ENCODE results near the gene AGT.

The AGT gene

DNA sequence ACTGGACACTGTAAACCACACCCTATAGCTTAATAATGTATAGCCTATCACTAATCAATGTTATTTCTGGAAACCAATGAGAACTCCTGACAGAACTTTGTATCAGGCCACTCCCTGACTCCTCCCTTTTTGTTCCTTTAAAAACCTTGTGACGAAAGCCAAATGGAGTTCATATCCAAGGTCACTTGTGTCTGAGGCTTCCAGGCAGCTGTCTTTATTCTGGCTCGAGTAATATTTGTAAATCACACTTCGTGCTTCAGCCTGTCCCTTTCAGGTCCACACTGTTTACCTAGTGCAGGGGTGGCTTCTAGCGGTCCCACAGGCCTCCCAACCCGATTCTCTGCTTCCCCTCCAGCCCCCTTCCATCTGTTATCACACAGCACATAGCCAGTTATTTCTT lies 17.1 kb upstream of the AGT start:
- TF ChIP-seq, protein P1, sequence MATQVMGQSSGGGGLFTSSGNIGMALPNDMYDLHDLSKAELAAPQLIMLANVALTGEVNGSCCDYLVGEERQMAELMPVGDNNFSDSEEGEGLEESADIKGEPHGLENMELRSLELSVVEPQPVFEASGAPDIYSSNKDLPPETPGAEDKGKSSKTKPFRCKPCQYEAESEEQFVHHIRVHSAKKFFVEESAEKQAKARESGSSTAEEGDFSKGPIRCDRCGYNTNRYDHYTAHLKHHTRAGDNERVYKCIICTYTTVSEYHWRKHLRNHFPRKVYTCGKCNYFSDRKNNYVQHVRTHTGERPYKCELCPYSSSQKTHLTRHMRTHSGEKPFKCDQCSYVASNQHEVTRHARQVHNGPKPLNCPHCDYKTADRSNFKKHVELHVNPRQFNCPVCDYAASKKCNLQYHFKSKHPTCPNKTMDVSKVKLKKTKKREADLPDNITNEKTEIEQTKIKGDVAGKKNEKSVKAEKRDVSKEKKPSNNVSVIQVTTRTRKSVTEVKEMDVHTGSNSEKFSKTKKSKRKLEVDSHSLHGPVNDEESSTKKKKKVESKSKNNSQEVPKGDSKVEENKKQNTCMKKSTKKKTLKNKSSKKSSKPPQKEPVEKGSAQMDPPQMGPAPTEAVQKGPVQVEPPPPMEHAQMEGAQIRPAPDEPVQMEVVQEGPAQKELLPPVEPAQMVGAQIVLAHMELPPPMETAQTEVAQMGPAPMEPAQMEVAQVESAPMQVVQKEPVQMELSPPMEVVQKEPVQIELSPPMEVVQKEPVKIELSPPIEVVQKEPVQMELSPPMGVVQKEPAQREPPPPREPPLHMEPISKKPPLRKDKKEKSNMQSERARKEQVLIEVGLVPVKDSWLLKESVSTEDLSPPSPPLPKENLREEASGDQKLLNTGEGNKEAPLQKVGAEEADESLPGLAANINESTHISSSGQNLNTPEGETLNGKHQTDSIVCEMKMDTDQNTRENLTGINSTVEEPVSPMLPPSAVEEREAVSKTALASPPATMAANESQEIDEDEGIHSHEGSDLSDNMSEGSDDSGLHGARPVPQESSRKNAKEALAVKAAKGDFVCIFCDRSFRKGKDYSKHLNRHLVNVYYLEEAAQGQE (IDR thresholded peaks at IDR 0.05; ENCODE audit: insufficient read depth in 1 of 2, low read depth in 2 of 2, low read length in 2 of 2) = no peak
- TF ChIP-seq POLR2AphosphoS5 (IDR thresholded peaks at IDR 0.05; ENCODE audit: low read depth, low read length) = no peak
- no peak for TF ChIP-seq FOXP2 (optimal IDR thresholded peaks at IDR 0.05; ENCODE audit: borderline replicate concordance, extremely low read depth, extremely low read length, insufficient read depth)
- TF ChIP-seq TAF1 (IDR thresholded peaks at IDR 0.05; ENCODE audit: borderline replicate concordance, insufficient read depth, low read length) = no peak
- no peak for TF ChIP-seq SIN3A (IDR thresholded peaks at IDR 0.05; ENCODE audit: borderline replicate concordance, insufficient read depth, low read length)

DNA sequence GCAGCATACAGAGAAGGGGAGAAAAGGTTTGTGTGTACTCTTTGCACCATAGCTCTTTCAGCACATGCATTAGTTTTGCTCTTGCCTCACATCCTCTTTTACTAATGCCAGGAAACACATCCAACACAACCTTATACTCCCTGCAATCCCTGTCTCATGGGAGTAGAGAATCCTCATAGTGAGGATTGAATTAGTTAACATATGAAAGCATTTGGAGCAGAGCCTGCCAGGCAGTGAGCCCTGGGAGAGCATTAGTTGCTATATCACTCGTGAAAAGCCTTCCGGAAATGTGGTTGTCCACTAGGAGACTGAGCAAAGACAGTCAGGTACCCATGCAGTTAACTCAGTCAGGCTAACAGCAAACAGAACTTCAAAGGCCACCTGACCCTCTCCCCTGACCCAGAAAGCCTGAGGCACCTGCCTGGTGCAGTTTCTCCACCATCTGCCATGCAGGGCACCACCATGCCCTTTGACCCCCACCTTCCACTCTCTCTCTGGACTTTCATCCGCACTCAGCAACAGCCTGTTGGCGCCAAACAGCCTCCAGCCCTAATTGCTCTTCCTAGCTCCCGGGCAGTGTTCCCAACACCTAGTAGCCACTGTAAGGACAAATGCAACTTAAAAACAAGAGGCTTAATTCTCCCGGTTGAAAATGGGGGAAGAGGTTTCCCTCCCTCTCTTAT lies 14.9 kb upstream of the AGT start:
- TF ChIP-seq, protein P1 (IDR thresholded peaks at IDR 0.05; ENCODE audit: insufficient read depth in 1 of 2, low read depth in 2 of 2, low read length in 2 of 2) = no peak
- TF ChIP-seq FOXP2 (optimal IDR thresholded peaks at IDR 0.05; ENCODE audit: borderline replicate concordance, extremely low read depth, extremely low read length, insufficient read depth) = no peak
- no peak for TF ChIP-seq TAF1 (IDR thresholded peaks at IDR 0.05; ENCODE audit: borderline replicate concordance, insufficient read depth, low read length)
- no peak for TF ChIP-seq POLR2AphosphoS5 (IDR thresholded peaks at IDR 0.05; ENCODE audit: low read depth, low read length)
- TF ChIP-seq SIN3A (IDR thresholded peaks at IDR 0.05; ENCODE audit: borderline replicate concordance, insufficient read depth, low read length) = no peak

DNA sequence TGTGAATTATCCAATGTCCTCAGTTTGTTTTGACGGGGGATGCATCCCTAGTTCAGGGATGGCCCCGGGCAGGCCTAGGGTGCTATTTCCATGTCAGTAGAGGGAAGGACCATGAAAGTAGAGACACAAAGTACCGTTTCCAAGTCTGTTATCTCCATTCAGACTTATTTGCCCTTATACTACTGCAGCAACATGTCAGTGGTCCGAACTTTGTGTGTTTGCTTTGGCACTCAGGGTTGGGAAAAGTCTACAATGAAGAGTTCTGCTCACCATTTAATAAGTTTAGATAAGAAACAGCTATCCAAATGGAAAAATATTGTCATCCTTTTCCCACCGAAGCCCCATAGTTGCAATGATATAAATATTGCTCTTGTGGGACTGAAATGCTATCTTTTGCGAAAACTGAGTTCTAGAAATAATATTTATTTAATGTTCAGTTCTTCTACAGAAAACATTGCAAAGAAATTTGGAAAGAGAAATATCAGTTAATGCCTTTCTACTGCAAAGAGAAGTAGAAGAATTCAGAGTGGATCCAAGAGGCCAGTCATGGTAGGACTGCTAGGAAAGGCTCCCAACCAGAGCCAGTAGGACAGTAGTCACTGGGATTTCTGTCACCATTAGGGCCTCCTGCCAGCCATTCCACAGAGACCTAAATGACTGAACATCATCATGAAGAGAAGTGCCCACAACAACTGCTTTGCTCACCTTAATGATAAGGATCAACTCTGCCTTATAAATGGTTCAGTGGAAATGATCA lies 11.5 kb upstream of the AGT start:
- TF ChIP-seq POLR2AphosphoS5 (IDR thresholded peaks at IDR 0.05; ENCODE audit: low read depth, low read length) = no peak
- TF ChIP-seq FOXP2 (optimal IDR thresholded peaks at IDR 0.05; ENCODE audit: borderline replicate concordance, extremely low read depth, extremely low read length, insufficient read depth) = no peak
- TF ChIP-seq, protein P1 (IDR thresholded peaks at IDR 0.05; ENCODE audit: insufficient read depth in 1 of 2, low read depth in 2 of 2, low read length in 2 of 2) = no peak
- TF ChIP-seq TAF1 (IDR thresholded peaks at IDR 0.05; ENCODE audit: borderline replicate concordance, insufficient read depth, low read length) = no peak
- no peak for TF ChIP-seq SIN3A (IDR thresholded peaks at IDR 0.05; ENCODE audit: borderline replicate concordance, insufficient read depth, low read length)

DNA sequence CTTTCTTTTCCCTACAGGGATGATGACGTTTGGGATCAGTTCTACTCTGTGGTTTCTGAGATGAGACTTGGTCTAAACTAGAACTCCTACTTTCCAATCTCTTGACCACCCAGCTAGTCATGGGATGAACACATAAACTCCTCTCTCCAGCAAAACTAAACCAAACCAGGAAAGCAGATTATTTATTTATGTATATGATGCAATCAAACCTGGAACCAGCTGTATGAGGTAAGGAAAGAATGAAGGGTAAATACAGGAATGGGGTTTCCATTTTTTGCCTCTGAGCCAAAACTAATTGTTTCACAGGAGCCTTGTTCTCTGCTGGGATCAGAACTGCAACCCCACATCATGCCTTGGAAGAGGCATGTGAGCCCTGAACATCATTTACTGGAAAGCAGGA lies 3.3 kb upstream of the AGT start:
- TF ChIP-seq SIN3A (IDR thresholded peaks at IDR 0.05; ENCODE audit: borderline replicate concordance, insufficient read depth, low read length) (no peak), FOXP2 (optimal IDR thresholded peaks at IDR 0.05; ENCODE audit: borderline replicate concordance, extremely low read depth, extremely low read length, insufficient read depth) (no peak), TAF1 (IDR thresholded peaks at IDR 0.05; ENCODE audit: borderline replicate concordance, insufficient read depth, low read length) (no peak), POLR2AphosphoS5 (IDR thresholded peaks at IDR 0.05; ENCODE audit: low read depth, low read length) (no peak)
- TF ChIP-seq, protein P1 (IDR thresholded peaks at IDR 0.05; ENCODE audit: insufficient read depth in 1 of 2, low read depth in 2 of 2, low read length in 2 of 2) = no peak
